ENCODE data around the gene CD7. TPM values are rescaled to one million over a fixed set of nuclear protein-coding genes. Genes with fewer than 3 reads are reported as not detected.
A peak's percentile ranks its signal among the peaks of the same experiment; 100 is the strongest.

The CD7 gene
- polyA plus RNA-seq, 3 donors, result 0.38 to 3.6 (median 0.42) TPM

GRCh38 chr17:82275326-82275725 lies 42.1 kb downstream of the CD7 start:
- no peaks in the 10 kb centered on the region for H3K27me3 ChIP-seq (ENCODE audit: control insufficient read depth in 2 of 2, insufficient read depth in 2 of 2, low read length in 2 of 2)
- H3K79me2 ChIP-seq (ENCODE audit: insufficient read depth, low read length), result peaks cover 38% of the 10 kb centered on the region
- H4K20me1 ChIP-seq (ENCODE audit: insufficient read depth, low read length), result peaks cover 24% of the 10 kb centered on the region
- 98% methylated on average over 13 of the region's 14 CpGs for WGBS (ENCODE audit: insufficient coverage)
- no peak overlapping the region for H3K4me3 ChIP-seq (replicated peaks in 1 of 3; ENCODE audit: low read depth in 2 of 3, low read length in 3 of 3)
- H3K4me3 Mint-ChIP-seq, result no peak overlapping the region
- H3K9me3 ChIP-seq (replicated peaks in 1 of 2; ENCODE audit: control insufficient read depth in 1 of 2, insufficient read depth in 1 of 2, low read length in 2 of 2), result no peaks in the 10 kb centered on the region
- peaks cover 0 to 5% (median 0%) of the 10 kb centered on the region in 3 donors for H3K27me3 Mint-ChIP-seq (ENCODE audit: low read depth in 3 of 3)
- no peak for TF ChIP-seq CTCF (IDR thresholded peaks at IDR 0.05)
- H3K4me1 ChIP-seq (ENCODE audit: control insufficient read depth in 1 of 2, insufficient read depth in 2 of 2, low read length in 2 of 2), result peaks cover 49 to 62% of the 10 kb centered on the region in 2 donors
- no peak for DNase-seq
- H3K9ac ChIP-seq (ENCODE audit: insufficient read depth, low read length, poor library complexity, severe bottlenecking), result no peak overlapping the region
- peaks cover 57% of the 10 kb centered on the region for H3K4me1 Mint-ChIP-seq
- H3K27ac ChIP-seq (ENCODE audit: low read depth in 1 of 2, low read length in 2 of 2), result no peak overlapping the region
- peaks cover 36 to 39% of the 10 kb centered on the region in 2 donors for H3K36me3 Mint-ChIP-seq
- intact Hi-C loops (cut with micrococcal nuclease), result no loop called here
- H3K9me3 Mint-ChIP-seq, result peaks cover 0 to 2% (median 0%) of the 10 kb centered on the region in 7 donors
- H3K27ac Mint-ChIP-seq, result no peak overlapping the region
- peaks cover 14 to 18% of the 10 kb centered on the region in 2 donors for H3K36me3 ChIP-seq (replicated peaks in 1 of 2; ENCODE audit: control insufficient read depth in 1 of 2, insufficient read depth in 2 of 2, low read length in 2 of 2)
- H3K4me2 ChIP-seq (replicated peaks; ENCODE audit: extremely low read depth, low read length, poor library complexity, severe bottlenecking), result no peak overlapping the region
- H2AFZ ChIP-seq (ENCODE audit: insufficient read depth, low read depth, low read length, poor library complexity, severe bottlenecking), result no peak overlapping the region

- peaks cover 0 to 2% (median 0%) of the 10 kb centered on the region in 7 donors for H3K9me3 Mint-ChIP-seq
- peak overlapping the region in 2 of 3 experiments; percentile 69 to 81 for H3K4me3 ChIP-seq (replicated peaks in 1 of 3; ENCODE audit: low read depth in 2 of 3, low read length in 3 of 3)
- peak overlapping the region; percentile 80 to 85 for H3K4me3 Mint-ChIP-seq
- TF ChIP-seq CTCF (IDR thresholded peaks at IDR 0.05), result no peak
- WGBS (ENCODE audit: insufficient coverage), result 90% methylated on average over 21 of the region's 27 CpGs
- intact Hi-C loops (cut with micrococcal nuclease), result no loop called here
- no peaks in the 10 kb centered on the region for H3K27me3 ChIP-seq (ENCODE audit: control insufficient read depth in 2 of 2, insufficient read depth in 2 of 2, low read length in 2 of 2)
- peaks cover 33% of the 10 kb centered on the region for H4K20me1 ChIP-seq (ENCODE audit: insufficient read depth, low read length)
- peak overlapping the region in 6 of 7 donors; percentile 59 to 98 (median 87) for H3K27ac Mint-ChIP-seq
- H3K79me2 ChIP-seq (ENCODE audit: insufficient read depth, low read length), result peaks cover 47% of the 10 kb centered on the region
- H3K9ac ChIP-seq (ENCODE audit: insufficient read depth, low read length, poor library complexity, severe bottlenecking), result peak overlapping the region; percentile 93
- no peaks in the 10 kb centered on the region for H3K9me3 ChIP-seq (replicated peaks in 1 of 2; ENCODE audit: control insufficient read depth in 1 of 2, insufficient read depth in 1 of 2, low read length in 2 of 2)
- H3K4me2 ChIP-seq (replicated peaks; ENCODE audit: extremely low read depth, low read length, poor library complexity, severe bottlenecking), result peak overlapping the region; percentile 81
- peaks cover 47 to 62% of the 10 kb centered on the region in 2 donors for H3K4me1 ChIP-seq (ENCODE audit: control insufficient read depth in 1 of 2, insufficient read depth in 2 of 2, low read length in 2 of 2)
- DNase-seq, result no peak
- H2AFZ ChIP-seq (ENCODE audit: insufficient read depth, low read depth, low read length, poor library complexity, severe bottlenecking), result peak overlapping the region; percentile 79
- peaks cover 0 to 3% (median 0%) of the 10 kb centered on the region in 3 donors for H3K27me3 Mint-ChIP-seq (ENCODE audit: low read depth in 3 of 3)
- peaks cover 46 to 48% of the 10 kb centered on the region in 2 donors for H3K36me3 Mint-ChIP-seq
- H3K4me1 Mint-ChIP-seq, result peaks cover 61% of the 10 kb centered on the region
- H3K27ac ChIP-seq (ENCODE audit: low read depth in 1 of 2, low read length in 2 of 2), result peak overlapping the region in 1 of 2 donors; percentile 89
- H3K36me3 ChIP-seq (replicated peaks in 1 of 2; ENCODE audit: control insufficient read depth in 1 of 2, insufficient read depth in 2 of 2, low read length in 2 of 2), result peaks cover 21 to 28% of the 10 kb centered on the region in 2 donors
Observed at GRCh38 chr17:82274134-82275020, 43.0 kb downstream of the CD7 start.

Measured in CD14-positive monocyte (primary cell).